NCI-H1105 treated with DMSO at 0.1 percent for 48 hours (cell line): Measurements from ENCODE around the gene RASA3.

Experiments used
- DNase-seq: peaks from one replicate; lab custom pipeline; 2025; lab: John Stamatoyannopoulos, UW

The RASA3 gene

DNA sequence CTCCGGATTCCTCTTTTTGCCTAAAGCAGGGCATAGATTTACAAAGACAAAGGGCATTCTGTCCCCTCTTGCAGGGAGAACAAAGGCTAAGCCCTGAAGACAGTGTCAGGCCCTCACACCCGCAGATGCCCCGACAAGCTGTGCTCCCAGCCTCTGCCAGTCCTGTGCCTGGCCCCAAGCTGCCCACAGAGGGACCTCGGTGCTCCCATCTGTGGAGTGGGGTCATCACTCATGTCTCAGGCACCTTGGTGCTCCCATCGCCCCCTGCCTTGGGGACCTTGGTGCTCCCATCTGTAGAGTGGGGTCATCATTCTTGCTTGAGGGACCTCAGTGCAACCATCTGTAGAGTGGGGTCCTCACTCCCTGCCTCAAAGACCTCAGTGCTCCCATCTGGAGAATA lies 182.9 kb downstream of the RASA3 start:
- DNase-seq, result no peak

DNA sequence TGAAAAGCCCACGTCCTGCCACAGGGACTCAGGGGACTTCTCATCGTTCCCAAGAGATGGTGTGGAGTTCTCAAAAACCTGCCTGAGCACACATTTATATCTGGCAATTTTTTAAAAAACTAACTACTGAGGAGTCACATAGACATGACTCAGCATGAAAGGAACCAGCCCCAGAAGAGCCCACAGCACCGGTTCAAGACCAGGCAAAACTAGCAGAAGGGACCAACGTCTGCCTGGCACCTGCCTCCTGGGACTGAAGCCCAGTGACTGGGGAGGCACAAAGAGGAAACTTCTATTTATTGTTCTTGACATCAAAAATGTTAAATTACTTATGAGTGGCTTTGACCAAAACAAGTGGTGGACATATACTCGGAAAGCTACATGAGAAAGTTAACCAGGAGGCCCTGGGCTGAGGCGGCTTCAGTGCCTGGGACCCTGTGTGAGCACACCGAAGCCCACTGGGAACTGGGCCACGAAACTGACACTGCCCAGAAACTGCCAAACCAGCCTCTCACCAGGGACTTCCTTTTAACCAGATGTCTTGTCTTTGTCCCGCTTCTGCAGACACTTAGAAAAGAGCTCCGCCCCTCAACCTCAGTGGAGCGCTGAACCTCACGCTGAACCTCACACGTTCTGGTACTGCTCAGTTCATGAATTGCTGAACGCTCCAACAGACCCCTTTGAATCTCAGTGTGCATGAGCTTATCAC lies 184.2 kb downstream of the RASA3 start:
- no peak for DNase-seq

- no peak for DNase-seq
Observed at GRCh38 chr13:113947311-113948033, 185.0 kb downstream of the RASA3 start.

DNA sequence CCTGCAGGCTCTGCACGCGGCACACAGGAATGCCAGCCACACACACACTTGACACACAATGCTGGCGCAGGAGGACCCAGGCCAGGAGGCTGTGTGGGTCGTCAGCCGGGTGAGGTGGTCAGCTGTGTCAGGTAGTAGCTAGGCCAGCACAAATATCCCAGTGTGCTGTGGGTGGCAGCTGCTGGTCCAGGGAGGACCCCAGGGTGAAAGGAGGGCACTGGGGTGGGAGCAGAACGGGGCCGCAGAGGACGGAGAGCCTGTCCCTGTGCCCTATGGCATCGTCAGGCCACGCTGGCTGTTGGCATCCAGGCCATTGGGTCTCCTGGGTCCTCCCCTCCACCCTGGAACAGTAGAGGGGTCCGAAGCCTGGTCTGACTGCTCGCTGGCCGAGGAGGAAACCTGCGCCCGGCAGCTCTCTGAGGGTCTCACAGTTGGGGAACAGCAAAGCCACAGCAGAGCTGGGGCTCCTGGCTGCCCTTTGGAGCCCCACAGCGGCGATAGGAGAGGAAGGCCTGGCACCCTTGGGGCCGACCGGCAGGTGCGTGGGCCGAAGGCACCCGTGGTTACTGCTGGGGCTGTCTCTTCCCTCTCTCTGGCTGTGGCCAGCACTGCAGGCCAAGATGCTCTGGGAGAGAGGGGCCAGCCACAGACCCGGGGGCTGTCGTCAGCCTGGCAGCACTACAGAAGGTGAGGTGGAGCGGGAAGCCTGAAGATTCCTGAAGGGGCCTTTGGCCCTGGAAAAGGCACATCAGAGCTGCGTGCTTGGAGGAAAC lies 185.8 kb downstream of the RASA3 start:
- DNase-seq, result no peak

DNA sequence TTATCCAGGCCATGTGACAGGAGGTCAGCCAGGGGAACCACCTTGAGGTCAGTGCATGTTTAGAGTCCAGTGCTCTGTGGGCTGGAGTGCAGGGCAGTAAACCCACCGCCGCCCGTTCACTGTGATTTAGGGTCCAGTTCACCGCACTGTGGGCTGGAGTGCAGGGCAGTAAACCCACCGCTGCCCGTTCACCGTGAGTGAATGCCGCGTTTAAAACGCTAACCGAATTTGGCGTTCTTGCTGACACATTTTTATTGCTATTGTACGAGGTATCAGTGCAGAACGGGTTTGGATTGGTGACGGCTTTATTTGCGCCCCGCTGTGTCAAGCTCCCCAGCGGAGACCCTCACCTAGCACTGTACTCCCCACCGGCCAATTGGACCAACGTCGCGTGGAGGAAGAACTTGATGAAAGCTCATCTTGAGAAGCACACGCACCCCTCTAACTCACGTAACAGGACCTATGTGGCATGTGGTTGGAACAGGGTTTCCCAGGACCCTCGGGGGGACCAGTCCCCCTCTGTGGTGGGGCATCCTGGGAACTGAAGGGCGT lies 186.5 kb downstream of the RASA3 start:
- DNase-seq, result no peak

- no peak for DNase-seq
Observed at GRCh38 chr13:113943821-113944565, 188.4 kb downstream of the RASA3 start.

DNA sequence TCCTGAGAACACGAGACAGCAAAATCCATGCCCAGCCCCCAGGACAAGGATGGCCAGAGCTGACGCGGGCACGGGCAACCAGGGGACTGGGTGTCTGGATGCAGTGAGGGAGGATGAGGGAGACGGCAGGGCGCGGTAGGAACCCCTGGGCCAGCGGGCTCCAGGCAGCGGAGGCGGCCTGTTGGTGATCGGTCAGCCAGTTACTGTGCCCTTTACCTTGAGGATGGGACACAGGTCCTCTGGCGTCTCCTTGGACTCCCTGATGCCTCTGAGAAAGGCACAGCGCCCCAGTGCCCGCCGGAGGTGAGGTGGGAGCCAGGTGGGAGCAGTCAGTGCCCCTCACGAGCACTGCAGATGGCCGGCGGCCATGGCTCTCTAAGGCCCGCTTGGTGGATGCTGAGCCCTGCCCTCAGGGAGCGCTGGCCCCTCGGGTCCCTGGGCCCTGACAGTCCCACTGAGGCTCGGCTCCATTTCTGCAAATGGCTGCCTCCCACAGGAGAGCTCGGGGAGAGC lies 189.8 kb downstream of the RASA3 start:
- DNase-seq, result no peak

- DNase-seq, result peak; percentile 93
Observed at GRCh38 chr13:113941571-113942191, 190.7 kb downstream of the RASA3 start.

DNA sequence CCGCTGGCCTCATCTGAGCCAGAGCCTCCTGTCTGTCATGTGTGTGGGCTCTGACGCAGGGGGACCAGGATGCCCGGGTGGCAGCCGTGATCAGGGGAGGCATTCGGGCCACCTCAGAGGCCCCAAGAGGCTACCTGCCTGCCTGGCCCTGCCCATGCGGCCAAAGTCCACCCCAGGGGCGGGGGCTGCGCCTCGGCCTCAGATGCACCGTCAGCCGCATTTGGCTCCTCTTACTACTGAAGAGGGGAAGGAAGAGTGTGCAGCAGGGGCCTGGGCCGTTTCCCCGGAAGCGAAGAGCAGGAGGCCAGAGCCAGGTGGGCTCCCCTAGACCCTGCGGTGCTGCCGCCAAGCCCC lies 192.5 kb downstream of the RASA3 start:
- no peak for DNase-seq

GRCh38 chr13:113939129-113939943 lies 193.1 kb downstream of the RASA3 start:
- DNase-seq, result no peak

DNA sequence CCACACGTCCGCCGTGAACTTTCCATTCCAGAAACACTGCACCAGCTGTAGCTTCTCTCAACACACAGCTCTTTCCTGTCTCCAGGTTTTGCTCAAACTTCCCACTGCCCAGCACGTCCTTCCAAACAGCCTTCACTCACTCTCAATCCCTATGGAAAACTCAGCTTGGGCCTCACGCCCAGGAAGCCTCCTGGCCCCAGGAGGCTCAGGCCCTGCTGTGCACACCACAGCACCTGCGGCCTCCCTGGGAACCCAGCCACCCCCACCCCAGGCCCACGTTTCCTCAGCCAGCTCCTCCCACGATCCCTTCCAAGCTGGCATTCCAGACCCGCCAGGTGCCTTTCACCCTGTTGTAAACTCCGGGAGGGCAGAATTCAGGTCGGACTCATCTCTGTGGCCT lies 193.7 kb downstream of the RASA3 start:
- DNase-seq, result no peak

- DNase-seq, result no peak
Observed at GRCh38 chr13:113938246-113938645, 194.2 kb downstream of the RASA3 start.

DNA sequence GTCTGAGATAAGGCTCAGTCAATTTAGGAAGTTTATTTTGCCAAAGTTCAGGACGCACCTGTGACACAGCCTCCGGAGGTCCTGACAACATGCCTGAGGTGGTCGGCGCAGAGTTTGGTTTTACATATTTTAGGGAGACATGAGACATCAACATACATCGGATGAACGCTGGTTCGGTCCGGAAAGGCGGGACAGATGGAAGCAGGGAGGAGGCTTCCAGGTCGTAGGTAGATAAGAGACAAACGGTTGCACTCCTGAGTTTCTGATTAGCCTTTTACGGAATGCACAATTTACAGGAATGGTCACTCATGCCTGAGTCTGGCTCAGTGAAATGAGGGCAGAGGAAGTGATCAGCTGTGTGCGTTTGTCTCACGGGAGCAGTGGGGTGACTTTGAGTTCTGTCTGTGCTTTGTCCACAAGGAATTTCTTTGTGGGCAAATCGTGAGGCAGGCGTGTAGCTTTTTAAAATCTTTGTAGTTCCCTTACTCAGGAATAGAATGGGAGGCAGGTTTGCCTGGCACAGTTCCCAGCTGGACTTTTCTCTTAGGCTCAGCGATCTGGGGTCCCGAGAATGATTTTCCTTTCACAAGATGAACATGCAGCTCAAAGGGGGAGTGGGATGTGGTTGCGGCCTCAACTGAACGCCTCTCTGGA lies 194.8 kb downstream of the RASA3 start:
- no peak for DNase-seq

GRCh38 chr13:113937073-113937472 lies 195.3 kb downstream of the RASA3 start:
- no peak for DNase-seq

DNA sequence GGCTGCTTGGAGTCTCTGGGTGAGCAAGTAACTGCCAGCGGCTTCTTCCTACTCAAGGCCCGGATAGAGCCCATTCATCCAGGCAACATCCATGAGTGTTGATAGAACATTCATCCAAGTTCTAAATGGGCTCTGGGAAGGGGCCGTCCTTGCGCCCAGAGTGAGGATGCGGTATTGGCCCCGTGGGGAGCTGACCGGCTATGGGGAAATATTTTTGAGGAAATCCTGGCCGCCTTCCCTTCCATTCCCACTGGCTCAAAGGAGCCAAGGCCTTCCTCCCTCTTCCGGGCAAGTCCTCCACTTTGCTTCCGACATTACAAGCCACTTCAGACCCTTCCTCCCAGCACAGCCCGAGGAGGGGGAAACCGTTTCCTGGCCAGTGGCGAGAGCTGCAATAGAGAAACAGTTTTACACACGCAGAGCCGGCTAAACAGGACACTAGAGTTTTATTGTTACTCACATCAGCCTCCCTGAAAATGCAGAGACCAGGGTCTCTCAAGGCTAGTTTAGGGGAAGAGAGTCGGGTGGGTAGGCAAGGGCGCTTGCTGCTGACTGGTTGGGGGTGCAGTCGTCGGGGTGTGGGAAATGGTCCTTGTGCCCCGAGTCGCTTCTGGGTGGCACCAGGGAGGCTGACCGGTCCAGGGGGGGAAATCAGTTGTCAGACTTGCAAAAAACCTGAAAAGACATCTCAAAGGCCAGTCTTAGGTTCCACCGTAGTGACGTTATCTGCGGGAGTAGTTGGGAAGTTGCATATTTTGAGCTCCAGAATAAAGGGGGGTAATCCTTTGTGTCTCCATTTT lies 196.1 kb downstream of the RASA3 start:
- no peak for DNase-seq

DNA sequence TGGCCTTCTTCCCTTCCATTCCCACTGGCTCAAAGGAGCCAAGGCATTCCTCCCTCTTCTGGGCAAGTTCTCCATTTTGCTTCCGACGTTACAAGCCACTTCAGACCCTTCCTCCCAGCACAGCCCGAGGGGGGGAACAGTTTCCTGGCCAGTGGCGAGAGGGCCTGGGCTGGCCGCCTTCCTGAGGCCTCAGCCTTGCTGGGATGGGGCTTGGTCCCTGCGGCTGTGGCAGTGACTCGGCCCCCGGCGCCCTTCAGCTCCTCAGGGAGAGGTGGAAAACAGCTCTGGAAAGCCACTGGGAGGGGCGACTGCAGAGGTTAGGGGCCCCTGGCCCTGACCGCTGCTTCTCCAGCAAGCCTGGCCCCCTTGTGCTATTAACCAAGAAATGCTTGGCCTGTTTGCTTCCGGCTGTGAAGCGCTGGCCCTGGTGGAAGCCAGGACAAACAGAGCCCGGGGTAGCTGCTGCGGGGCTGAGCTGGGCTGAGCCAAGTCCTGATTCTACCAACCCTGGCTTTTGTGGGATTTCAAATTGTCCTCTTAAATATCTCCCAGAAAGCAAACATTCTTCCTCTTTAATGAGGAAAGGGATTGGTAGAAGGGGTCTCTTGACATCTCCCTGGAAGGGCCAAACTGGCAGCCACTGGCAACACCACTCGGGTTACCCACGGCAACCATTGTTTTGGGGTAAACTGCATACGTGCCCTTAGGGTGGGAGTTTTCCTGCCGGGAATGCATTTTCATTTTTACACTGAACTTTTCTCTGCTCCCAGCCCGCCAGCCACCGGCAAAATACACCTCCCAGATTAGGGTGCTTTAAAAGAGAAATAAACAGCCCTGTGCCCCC lies 197.2 kb downstream of the RASA3 start:
- DNase-seq, result peak; percentile 64

GRCh38 chr13:113934576-113934975 lies 197.8 kb downstream of the RASA3 start:
- DNase-seq, result no peak

- DNase-seq, result no peak
Observed at GRCh38 chr13:113933901-113934300, 198.5 kb downstream of the RASA3 start.
